Panc1 (cell line): ENCODE measurements around the gene TTC34.

Experiments used
- CTCF ChIP-seq: fragments of 450-650 bp; IDR thresholded peaks from 2 replicates; pipeline ENCODE4 v1.5.1; 2017; ENCODE audit warnings: mild to moderate bottlenecking
- POLR2AphosphoS5 ChIP-seq: IDR thresholded peaks from 2 replicates; pipeline ENCODE4 v1.6.1; 2012; ENCODE audit warnings: mild to moderate bottlenecking, low read depth, low read length, moderate library complexity
- TCF7L2 ChIP-seq: IDR thresholded peaks from 2 replicates; pipeline ENCODE4 v1.6.1; 2011; ENCODE audit warnings: mild to moderate bottlenecking, low read depth, low read length, inconsistent platforms

DNA sequence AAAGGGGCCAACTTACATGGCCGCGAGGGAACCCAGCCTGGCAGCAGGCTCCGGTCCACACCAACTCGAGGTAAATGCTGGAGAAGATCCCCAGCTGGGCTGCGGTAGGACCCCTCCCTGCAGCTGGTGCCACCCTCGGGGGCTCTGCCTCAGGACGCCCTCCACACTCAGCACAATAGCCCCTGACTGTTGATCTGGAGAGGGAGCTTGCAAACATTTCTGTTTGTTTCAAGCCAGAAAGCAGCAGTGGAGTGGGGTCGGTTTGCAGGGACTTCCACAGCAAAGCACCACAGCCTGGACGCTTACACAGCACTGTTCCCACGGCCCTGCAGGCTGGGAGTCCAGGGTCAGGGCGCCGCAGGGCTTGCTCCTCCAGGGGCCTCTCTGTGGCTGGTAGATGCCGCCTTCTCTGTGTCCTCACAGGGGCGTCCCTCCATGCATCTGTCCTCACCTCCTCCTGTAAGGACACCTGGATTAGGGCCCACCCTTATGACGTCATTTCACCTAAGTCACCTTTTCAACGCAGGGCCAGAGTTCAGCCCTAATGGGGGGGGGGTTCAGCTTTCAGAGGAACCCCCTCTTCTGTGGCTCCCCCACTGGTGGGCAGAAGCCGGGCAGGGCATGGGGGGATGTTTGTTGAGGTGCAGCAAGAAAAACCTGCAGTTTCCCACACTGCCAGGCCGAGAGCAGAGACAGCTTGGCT is 24.1 kb upstream of the TTC34 start:
- TF ChIP-seq CTCF: no peak
- no peak for TF ChIP-seq POLR2AphosphoS5
- no peak for TF ChIP-seq TCF7L2
